GM10248 (cell line): ENCODE results near the gene SETD6.

ENCODE experiments used
- CTCF ChIA-PET: fragments of 300-600 bp; sonication (Branson Sonifier 250); formaldehyde crosslinking; extraction: SDS; loops from one replicate; lab custom pipeline; 2021; ENCODE audit warnings: antibody characterized with exemption; lab: Yijun Ruan, JAX
- POLR2A ChIA-PET: fragments of 350-650 bp; sonication (Branson Sonifier 250); formaldehyde crosslinking; extraction: SDS; loops from one replicate; lab custom pipeline; 2020; ENCODE audit warnings: antibody characterized with exemption; lab: Yijun Ruan, JAX
- DNase-seq: peaks from one replicate; pipeline ENCODE4 v3.0.0; 2012; ENCODE audit errors: extremely low spot score
- TF ChIP-seq, protein P1 (sequence below): IDR thresholded peaks from 2 replicates; pipeline ENCODE4 v1.5.1; 2012; ENCODE audit warnings: mild to moderate bottlenecking, low read depth; ENCODE audit errors: extremely low read depth, missing control alignments, control extremely low read depth

SETD6 gene

GRCh38 chr16:58535100-58535499 is 19.8 kb downstream of the SETD6 start:
- CTCF ChIA-PET: no interaction called here
- DNase-seq: no peak
- POLR2A ChIA-PET: no interaction called here
- TF ChIP-seq, protein P1, sequence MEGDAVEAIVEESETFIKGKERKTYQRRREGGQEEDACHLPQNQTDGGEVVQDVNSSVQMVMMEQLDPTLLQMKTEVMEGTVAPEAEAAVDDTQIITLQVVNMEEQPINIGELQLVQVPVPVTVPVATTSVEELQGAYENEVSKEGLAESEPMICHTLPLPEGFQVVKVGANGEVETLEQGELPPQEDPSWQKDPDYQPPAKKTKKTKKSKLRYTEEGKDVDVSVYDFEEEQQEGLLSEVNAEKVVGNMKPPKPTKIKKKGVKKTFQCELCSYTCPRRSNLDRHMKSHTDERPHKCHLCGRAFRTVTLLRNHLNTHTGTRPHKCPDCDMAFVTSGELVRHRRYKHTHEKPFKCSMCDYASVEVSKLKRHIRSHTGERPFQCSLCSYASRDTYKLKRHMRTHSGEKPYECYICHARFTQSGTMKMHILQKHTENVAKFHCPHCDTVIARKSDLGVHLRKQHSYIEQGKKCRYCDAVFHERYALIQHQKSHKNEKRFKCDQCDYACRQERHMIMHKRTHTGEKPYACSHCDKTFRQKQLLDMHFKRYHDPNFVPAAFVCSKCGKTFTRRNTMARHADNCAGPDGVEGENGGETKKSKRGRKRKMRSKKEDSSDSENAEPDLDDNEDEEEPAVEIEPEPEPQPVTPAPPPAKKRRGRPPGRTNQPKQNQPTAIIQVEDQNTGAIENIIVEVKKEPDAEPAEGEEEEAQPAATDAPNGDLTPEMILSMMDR: no peak

GRCh38 chr16:58536278-58536677 is 21.0 kb downstream of the SETD6 start:
- TF ChIP-seq, protein P1: no peak
- ChIA-PET CTCF (interaction anchor here (1.6 to 1.9 kb wide), 2 partner anchors 14 to 37 kb away, joined by 4 to 6 read pairs; no protein-coding TSS in a partner anchor), POLR2A (no interaction called here)
- DNase-seq: no peak

GRCh38 chr16:58537124-58537906 is 22.0 kb downstream of the SETD6 start:
- POLR2A ChIA-PET: no interaction called here
- DNase-seq: no peak

DNA sequence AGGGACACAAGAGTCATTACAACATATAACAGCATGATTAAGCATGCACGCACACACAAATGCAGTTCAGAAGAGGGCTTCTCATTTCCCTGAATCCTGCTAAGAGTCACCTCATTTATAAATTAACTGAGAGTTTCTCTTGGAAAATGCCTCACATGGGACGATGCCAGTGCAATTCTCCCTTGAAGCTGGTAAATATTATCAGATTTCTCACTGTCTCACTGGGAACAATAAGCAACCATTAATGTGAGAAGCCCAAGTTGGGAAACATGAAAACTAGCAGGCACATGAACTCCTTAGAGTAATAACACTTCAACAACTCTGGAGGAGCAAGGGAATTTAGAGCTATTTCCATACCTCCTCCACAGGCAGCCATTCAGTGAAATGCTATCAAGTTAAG is 26.4 kb downstream of the SETD6 start:
- ChIA-PET POLR2A (no interaction called here), CTCF (no interaction called here)
- TF ChIP-seq, protein P1: no peak
- DNase-seq: no peak

More at GRCh38 chr16:58537124-58537906, 22.0 kb downstream of the SETD6 start:
- TF ChIP-seq, protein P1: no peak
- CTCF ChIA-PET: interaction anchor here (1.0 to 1.9 kb wide), 5 partner anchors 10 to 36 kb away, joined by 3 to 9 read pairs (median 4); no protein-coding TSS in a partner anchor

DNA sequence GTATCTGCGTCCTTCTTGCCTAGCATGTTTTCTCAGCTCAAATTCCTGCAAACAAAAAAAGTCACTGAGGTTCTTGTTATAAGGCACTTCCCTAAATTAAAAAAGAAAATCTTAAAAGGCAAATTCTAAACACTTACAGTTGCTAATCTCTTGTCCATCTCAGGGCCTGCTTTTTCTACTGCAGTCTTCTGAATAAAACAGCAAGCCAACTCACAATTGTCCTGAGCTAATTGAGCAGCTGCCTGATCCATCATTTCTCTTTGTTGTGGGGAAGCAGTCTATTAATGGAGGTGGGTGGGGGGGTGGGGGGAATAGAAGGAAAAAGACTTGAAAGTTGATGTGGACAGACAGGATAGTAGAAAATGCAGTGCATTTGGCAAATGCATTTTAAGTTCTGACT is 27.0 kb downstream of the SETD6 start:
- CTCF ChIA-PET: interaction anchor here (1.7 kb wide), 1 partner anchor 24 kb away, joined by 3 read pairs; no protein-coding TSS in a partner anchor

DNA sequence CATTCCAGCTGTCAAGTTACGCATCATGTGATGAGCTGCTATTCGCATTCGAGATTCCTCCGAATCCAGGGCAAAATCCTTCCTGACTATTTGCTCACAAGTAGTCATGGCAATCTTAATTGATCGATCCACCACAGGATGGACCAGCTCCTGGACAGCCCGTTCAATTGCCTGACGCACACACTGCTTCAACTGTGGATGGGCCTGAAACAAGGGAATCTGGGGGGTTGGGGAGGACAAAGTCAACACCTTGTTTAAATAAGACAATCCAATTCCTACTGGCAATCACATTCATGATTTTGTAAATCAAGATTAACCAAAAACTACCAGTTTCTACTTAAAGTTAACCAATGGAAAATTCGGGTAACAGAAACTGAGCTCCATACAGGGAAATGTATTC is 28.4 kb downstream of the SETD6 start:
- TF ChIP-seq, protein P1: no peak
- POLR2A ChIA-PET: no interaction called here
- CTCF ChIA-PET: interaction anchor here (1.1 to 1.7 kb wide), 4 partner anchors 11 to 181 kb away, joined by 3 to 4 read pairs (median 3); no protein-coding TSS in a partner anchor
- DNase-seq: no peak

More for the DNA sequence above, 27.0 kb downstream of the SETD6 start:
- TF ChIP-seq, protein P1: no peak
- DNase-seq: no peak
- POLR2A ChIA-PET: no interaction called here
